Glomerular visceral epithelial cell (primary cell): ENCODE measurements around the gene SIX3.

Experiments
- DNase-seq: peaks from one replicate; pipeline ENCODE4 v3.0.0-alpha.2; 2016; ENCODE audit errors: extremely low spot score

The SIX3 gene

GRCh38 chr2:44931198-44931780 is 10.2 kb upstream of the SIX3 start:
- no peak for DNase-seq

GRCh38 chr2:44932079-44932478 is 9.4 kb upstream of the SIX3 start:
- no peak for DNase-seq

- no peak for DNase-seq
These were observed 8.7 kb upstream of the SIX3 start for GRCh38 chr2:44932564-44933392.

- DNase-seq = no peak
These were observed 8.0 kb upstream of the SIX3 start for GRCh38 chr2:44933434-44933951.

- no peak for DNase-seq
These were observed 7.2 kb upstream of the SIX3 start for GRCh38 chr2:44934038-44934982.

GRCh38 chr2:44934983-44935728 is 6.3 kb upstream of the SIX3 start:
- no peak for DNase-seq

GRCh38 chr2:44935729-44936098 is 5.8 kb upstream of the SIX3 start:
- no peak for DNase-seq

GRCh38 chr2:44936275-44936674 is 5.2 kb upstream of the SIX3 start:
- no peak for DNase-seq

- DNase-seq = no peak
These were observed 4.5 kb upstream of the SIX3 start for GRCh38 chr2:44936715-44937687.

GRCh38 chr2:44937688-44938240 is 3.7 kb upstream of the SIX3 start:
- DNase-seq = no peak

- no peak for DNase-seq
These were observed 3.0 kb upstream of the SIX3 start for GRCh38 chr2:44938287-44939105.

GRCh38 chr2:44939106-44940048 is 2.1 kb upstream of the SIX3 start:
- DNase-seq = no peak

GRCh38 chr2:44940049-44940494 is 1.4 kb upstream of the SIX3 start:
- DNase-seq = no peak

- no peak for DNase-seq
These were observed 604 bp upstream of the SIX3 start for GRCh38 chr2:44940732-44941464.

GRCh38 chr2:44942304-44943030 is 965 bp downstream of the SIX3 start:
- no peak for DNase-seq

- DNase-seq = no peak
These were observed 1.7 kb downstream of the SIX3 start for GRCh38 chr2:44943031-44943692.
